ENCODE data around the gene TMC3. TPM values are rescaled to one million over a fixed set of nuclear protein-coding genes. Genes with fewer than 3 reads are reported as not detected.

TMC3 gene
- total and polyA plus RNA-seq, 2 experiments from 2014 or later: not detected

GRCh38 chr15:81282606-81282895 lies 91.5 kb downstream of the TMC3 start:
- Histone ChIP-seq H3K27ac (no peak overlapping the region), H3K4me2 (ENCODE audit: unreplicated experiment) (no peak overlapping the region), H3K9me2 (ENCODE audit: insufficient read depth) (no peaks in the 10 kb centered on the region), H3K79me2 (ENCODE audit: insufficient read depth) (no peaks in the 10 kb centered on the region), H3K9me3 (ENCODE audit: low read depth) (no peaks in the 10 kb centered on the region), H3K27me3 (replicated peaks; ENCODE audit: insufficient read depth) (no peaks in the 10 kb centered on the region), H4K20me1 (ENCODE audit: insufficient read depth) (no peaks in the 10 kb centered on the region), H3K4me3 (no peak overlapping the region), H3K36me3 (ENCODE audit: low read depth) (no peaks in the 10 kb centered on the region), H2AFZ (no peak overlapping the region), H3K9ac (no peak overlapping the region), H3F3A (ENCODE audit: insufficient read depth) (no peaks in the 10 kb centered on the region), H3K4me1 (ENCODE audit: insufficient read depth) (no peaks in the 10 kb centered on the region)
- WGBS, 2 experiments (ENCODE audit: low coverage in 1 of 2, low lambda C conversion rate in 2 of 2, missing lambda C conversion rate in 2 of 2): 91 to 94% methylated on average over 17 to 18 of the region's 18 CpGs
- in situ Hi-C loops (cut with MboI): no loop called here
- TF ChIP-seq EZH2 (IDR thresholded peaks at IDR 0.05; ENCODE audit: insufficient read depth, poor library complexity, severe bottlenecking) (no peak), EZH2phosphoT487 (IDR thresholded peaks at IDR 0.05; ENCODE audit: insufficient read depth, low read depth) (no peak)
- DNase-seq: no peak

DNA sequence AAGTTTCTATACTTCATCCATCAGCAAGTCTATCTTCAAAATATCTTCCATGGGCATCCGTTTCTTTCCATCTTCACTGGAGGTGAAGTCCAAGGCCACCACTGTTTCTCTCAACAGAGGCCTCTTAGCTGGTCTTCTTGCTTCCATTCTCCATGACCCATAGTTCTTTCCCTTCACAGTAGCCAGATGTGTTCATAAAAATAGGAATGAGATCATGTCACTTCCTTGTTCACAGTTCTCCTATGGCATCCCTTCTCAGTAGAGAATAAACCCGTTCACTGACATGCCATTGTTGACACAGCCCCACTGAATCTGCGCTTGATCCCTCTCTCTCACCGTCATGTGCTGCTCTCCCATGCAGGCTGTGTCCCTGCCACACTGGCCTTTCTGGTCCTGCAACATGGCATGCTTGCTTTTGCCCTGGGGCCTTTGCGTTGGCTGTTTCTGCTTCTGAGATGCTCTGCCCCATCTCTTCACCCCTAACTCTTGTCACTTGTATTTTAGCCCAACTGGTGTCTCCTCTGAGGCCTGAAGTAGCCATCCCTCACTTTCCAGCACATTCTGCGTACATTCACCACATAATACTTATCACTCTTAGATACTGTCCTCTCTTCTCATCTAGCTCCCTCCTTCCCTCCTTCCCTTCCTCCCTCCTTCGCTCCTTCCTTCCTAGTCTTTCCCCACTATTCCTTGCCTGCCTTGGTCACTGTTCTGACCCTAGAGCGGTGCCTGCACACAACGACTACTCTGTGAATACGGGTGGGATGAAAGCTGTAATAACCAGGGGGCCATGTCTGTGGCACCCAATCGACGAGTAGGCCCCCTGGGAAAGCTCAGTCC lies 92.0 kb downstream of the TMC3 start:
- Histone ChIP-seq H3K4me2 (ENCODE audit: unreplicated experiment) (no peak overlapping the region), H3K79me2 (ENCODE audit: insufficient read depth) (no peaks in the 10 kb centered on the region), H2AFZ (no peak overlapping the region)

GRCh38 chr15:81281456-81281735 lies 92.6 kb downstream of the TMC3 start:
- H3K4me2 ChIP-seq (ENCODE audit: unreplicated experiment): no peak overlapping the region
- H3K27ac ChIP-seq: no peak overlapping the region
- H3K27me3 ChIP-seq (replicated peaks; ENCODE audit: insufficient read depth): no peaks in the 10 kb centered on the region
- H3F3A ChIP-seq (ENCODE audit: insufficient read depth): peaks cover under 1% of the 10 kb centered on the region; the same call in 1 of the 2 replicates
- H3K9me3 ChIP-seq (ENCODE audit: low read depth): no peaks in the 10 kb centered on the region
- H2AFZ ChIP-seq: no peak overlapping the region
- H4K20me1 ChIP-seq (ENCODE audit: insufficient read depth): no peaks in the 10 kb centered on the region
- in situ Hi-C loops (cut with MboI): no loop called here
- WGBS, 2 experiments (ENCODE audit: low coverage in 1 of 2, low lambda C conversion rate in 2 of 2, missing lambda C conversion rate in 2 of 2): 79 to 85% methylated on average over 3 of the region's 3 CpGs
- no peak for DNase-seq
- H3K9me2 ChIP-seq (ENCODE audit: insufficient read depth): no peaks in the 10 kb centered on the region
- no peaks in the 10 kb centered on the region for H3K36me3 ChIP-seq (ENCODE audit: low read depth)
- no peaks in the 10 kb centered on the region for H3K79me2 ChIP-seq (ENCODE audit: insufficient read depth)
- TF ChIP-seq EZH2phosphoT487 (IDR thresholded peaks at IDR 0.05; ENCODE audit: insufficient read depth, low read depth): no peak
- TF ChIP-seq EZH2 (IDR thresholded peaks at IDR 0.05; ENCODE audit: insufficient read depth, poor library complexity, severe bottlenecking): no peak
- H3K4me1 ChIP-seq (ENCODE audit: insufficient read depth): no peaks in the 10 kb centered on the region
- no peak overlapping the region for H3K4me3 ChIP-seq
- no peak overlapping the region for H3K9ac ChIP-seq

More for the DNA sequence above, 92.0 kb downstream of the TMC3 start:
- no peak overlapping the region for H3K27ac ChIP-seq
- in situ Hi-C loops (cut with MboI): no loop called here
- no peak overlapping the region for H3K4me3 ChIP-seq
- H3K9ac ChIP-seq: no peak overlapping the region
- H3K4me1 ChIP-seq (ENCODE audit: insufficient read depth): no peaks in the 10 kb centered on the region
- WGBS, 2 experiments (ENCODE audit: low coverage in 1 of 2, low lambda C conversion rate in 2 of 2, missing lambda C conversion rate in 2 of 2): 85 to 86% methylated on average over 10 to 12 of the region's 12 CpGs
- H3K9me3 ChIP-seq (ENCODE audit: low read depth): no peaks in the 10 kb centered on the region
- no peaks in the 10 kb centered on the region for H3K27me3 ChIP-seq (replicated peaks; ENCODE audit: insufficient read depth)
- H3K9me2 ChIP-seq (ENCODE audit: insufficient read depth): no peaks in the 10 kb centered on the region
- H4K20me1 ChIP-seq (ENCODE audit: insufficient read depth): no peaks in the 10 kb centered on the region
- DNase-seq: no peak
- H3K36me3 ChIP-seq (ENCODE audit: low read depth): no peaks in the 10 kb centered on the region
- no peaks in the 10 kb centered on the region for H3F3A ChIP-seq (ENCODE audit: insufficient read depth)
- TF ChIP-seq EZH2phosphoT487 (IDR thresholded peaks at IDR 0.05; ENCODE audit: insufficient read depth, low read depth): no peak
- no peak for TF ChIP-seq EZH2 (IDR thresholded peaks at IDR 0.05; ENCODE audit: insufficient read depth, poor library complexity, severe bottlenecking)

Other genes starting within 250 kb of the TMC3 start
- not detected in 2 replicates for gene CFAP161, start 239.9 kb downstream of the TMC3 start, total RNA-seq (2014; rRNA removed; shearing (Covaris generic))
- gene CFAP161, start 239.9 kb downstream of the TMC3 start, polyA plus RNA-seq (2016; fragmentation: Nextera tagmentation; extraction: Ambion mirVana): not detected in 2 replicates
- under 0.01 and 0.32 TPM in 2 replicates for gene IL16, start 177.3 kb downstream of the TMC3 start, total RNA-seq (2014; rRNA removed; shearing (Covaris generic))
- gene IL16, start 177.3 kb downstream of the TMC3 start, polyA plus RNA-seq (2016; fragmentation: Nextera tagmentation; extraction: Ambion mirVana): 0.53 and 0.94 TPM in 2 replicates
- 7.2 and 9.6 TPM in 2 replicates for gene STARD5, start 50.1 kb downstream of the TMC3 start, total RNA-seq (2014; rRNA removed; shearing (Covaris generic))
- 11.8 and 12.1 TPM in 2 replicates for gene STARD5, start 50.1 kb downstream of the TMC3 start, polyA plus RNA-seq (2016; fragmentation: Nextera tagmentation; extraction: Ambion mirVana)